Activated CD8-positive, alpha-beta memory T cell treated with anti-CD3 and anti-CD28 coated beads for 24 hours (primary cell): ENCODE data around the gene SLC5A1.

ENCODE experiments used
- DNase-seq: peaks from one replicate; pipeline ENCODE4 v3.0.0-alpha.2; 2020

SLC5A1 gene

GRCh38 chr22:32042924-32043323, at the start of gene SLC5A1:
TSS of gene SLC5A1 (plus strand) at chr22:32043261. CDS start at chr22:32043282, 21 bp downstream.
- DNase-seq, result no peak

- DNase-seq, result no peak
These were observed 48.0 kb upstream of the SLC5A1 start for GRCh38 chr22:31995046-31995445.

DNA sequence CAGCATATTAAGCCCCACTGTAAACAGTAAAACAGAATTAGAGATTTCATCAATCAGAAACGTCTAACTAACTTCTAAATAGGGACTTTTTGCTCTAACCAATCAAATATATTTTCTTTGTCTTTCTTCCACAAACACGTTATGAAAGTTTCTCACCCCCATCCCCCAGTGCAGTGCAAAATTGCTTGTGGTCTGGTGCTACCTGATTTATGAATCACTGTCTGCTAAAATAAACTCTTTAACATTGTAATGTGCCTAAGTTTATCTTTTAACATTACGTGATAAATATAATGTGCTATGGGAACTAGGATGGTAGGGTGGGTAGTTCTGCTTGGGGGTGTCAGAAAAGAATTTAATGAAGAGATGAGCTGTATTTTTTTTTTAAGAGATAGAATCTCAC, 47.3 kb upstream of the SLC5A1 start:
- DNase-seq, result no peak

- DNase-seq, result no peak
These were observed 44.2 kb upstream of the SLC5A1 start for GRCh38 chr22:31998784-31999385.

- DNase-seq, result no peak
These were observed 42.9 kb upstream of the SLC5A1 start for GRCh38 chr22:32000181-32000580.

GRCh38 chr22:32005453-32005852, 37.6 kb upstream of the SLC5A1 start:
- DNase-seq, result no peak

GRCh38 chr22:32013200-32013599, 29.9 kb upstream of the SLC5A1 start:
- DNase-seq, result no peak

DNA sequence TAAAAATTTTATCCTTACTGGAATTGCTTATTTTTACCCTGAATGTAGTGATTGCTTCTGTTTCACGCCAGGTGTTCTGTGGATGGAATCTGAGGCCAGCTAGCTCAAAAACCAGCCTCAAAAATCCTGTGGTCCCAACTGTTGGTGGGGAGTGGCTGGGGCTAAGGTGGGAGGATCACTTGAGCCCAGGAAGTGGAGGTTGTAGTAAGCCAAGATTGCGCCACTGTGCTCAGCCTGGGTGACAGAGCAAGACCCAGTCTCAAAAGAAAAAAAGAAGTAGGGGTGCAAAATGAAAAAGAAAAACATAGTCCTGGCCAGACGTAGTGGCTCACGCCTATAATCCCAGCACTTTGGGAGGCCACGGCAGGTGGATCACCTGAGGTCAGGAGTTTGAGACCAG, 27.0 kb upstream of the SLC5A1 start:
- DNase-seq, result no peak

- no peak for DNase-seq
These were observed 25.0 kb upstream of the SLC5A1 start for GRCh38 chr22:32018056-32018455.

GRCh38 chr22:32020117-32020516, 22.9 kb upstream of the SLC5A1 start:
- DNase-seq, result no peak

GRCh38 chr22:32021716-32022115, 21.3 kb upstream of the SLC5A1 start:
- no peak for DNase-seq

GRCh38 chr22:32023251-32023827, 19.7 kb upstream of the SLC5A1 start:
- DNase-seq, result no peak

GRCh38 chr22:32024796-32025195, 18.3 kb upstream of the SLC5A1 start:
- no peak for DNase-seq

DNA sequence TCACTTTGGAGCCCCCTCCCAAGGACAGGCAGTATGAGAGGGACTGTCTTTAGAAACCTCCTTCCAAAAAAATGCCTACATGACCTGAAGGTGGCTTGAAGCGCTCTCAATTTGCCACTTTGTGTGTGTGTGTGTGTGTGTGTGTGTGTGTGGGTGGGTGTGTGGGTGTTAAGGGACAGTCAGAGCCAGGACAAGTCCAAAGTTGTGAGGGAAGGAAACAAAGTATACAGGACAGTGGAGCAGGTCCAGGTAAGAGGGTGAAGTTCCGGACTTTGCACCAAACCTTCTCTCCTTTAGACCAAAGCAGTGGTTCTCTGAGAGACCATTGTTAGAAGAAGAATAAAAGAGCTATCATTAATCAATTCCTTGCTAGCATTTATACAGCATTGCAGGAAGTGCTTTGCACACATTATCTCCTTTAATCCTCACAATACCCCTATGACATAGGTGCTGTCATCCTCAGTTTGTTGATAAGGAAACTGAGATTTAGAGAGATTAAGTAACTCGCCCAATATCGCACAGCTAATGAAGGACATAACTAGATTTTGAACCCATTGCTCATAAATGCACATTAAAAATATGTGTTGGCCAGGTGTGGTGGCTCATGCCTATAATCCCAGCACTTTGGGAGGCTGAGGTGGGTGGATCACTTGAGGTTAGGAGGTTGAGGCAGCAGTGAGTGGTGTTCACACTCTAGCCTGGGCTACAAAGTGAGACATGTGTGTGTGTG, 12.4 kb upstream of the SLC5A1 start:
- no peak for DNase-seq

DNA sequence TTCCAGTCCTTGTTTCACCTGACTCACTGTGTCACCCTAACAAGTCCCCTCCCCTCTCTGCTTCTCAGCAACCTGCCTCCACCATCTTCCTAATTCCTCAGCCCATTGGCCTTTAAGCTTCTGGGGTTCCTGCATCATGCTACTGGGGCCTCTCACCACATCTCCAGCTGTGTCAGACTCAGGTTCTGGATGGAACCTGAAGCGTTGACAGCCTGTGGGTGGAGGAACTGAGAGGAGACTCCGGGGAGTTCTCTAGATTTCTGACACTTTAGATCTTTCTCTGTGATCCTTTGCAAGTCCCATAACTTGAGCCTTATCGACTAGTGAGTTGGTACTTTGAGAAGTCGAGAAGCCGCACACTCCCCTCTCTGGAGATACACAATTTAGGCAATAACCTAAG, 11.6 kb upstream of the SLC5A1 start:
- DNase-seq, result no peak

DNA sequence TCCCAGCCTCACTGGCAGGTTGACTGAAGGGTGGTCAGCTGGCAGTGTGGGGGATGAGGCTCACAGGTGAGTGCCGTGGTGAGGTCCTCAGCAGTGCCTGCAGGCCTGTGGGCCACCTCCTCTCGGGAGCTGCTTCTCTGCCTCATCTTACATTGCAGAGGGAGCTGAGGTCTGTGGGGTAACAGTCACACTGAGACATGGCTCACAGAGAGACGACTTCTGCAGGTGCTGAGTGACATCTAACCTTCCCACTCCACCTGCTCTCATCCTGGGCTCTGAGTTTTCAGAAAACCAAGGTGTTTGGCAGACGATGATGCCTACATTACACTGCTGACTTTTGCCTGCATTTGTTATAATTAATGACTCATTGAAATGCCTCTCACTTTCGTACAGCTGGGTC, 8.8 kb upstream of the SLC5A1 start:
- no peak for DNase-seq

DNA sequence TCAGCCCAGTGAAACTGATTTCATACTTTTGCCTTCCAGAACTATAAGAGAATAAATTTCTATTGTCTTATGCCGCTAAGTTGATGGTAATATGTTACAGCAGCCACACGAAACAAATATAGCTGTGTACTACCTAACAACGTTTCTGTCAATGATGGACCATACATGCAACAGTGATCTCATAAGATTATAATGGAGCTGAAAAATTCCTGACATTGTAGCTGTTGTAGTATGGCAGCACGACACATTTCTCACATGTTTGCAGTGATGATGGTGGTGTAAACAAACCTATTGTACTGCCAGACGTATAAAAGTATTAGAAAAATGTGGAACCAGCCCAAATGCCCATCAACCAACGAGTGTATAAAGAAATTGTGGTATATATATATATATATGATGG, 5.8 kb upstream of the SLC5A1 start:
- DNase-seq, result no peak

DNA sequence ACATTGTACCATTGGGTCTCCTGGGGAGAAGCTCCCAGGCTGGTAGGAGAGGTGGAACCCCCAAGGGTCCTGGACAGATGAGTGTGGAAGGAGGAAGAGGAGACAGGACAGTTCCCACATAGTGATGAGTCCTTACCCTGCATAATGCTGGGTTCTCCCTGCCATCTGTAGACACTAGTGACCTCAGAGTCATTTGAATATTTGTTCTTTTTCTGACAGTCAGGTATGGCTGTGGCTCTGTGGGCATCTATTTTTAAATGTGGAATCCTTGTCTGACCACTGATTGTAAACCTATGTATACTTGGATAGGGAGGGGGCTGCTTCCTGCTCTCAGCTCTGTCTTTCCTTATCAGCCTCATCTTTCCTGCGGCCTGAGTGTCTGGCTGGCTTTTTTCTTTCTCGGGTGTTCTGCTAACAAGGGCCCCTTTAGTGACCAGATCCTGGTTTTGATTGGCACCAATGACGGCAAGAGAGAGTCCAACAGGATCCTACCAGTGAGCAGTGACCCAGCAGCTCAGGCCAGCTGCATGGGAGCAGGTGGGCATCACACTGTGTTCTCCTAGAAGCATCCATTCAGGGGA, 2.6 kb upstream of the SLC5A1 start:
- DNase-seq, result no peak

GRCh38 chr22:32043391-32043790, 330 bp downstream of the SLC5A1 start:
- no peak for DNase-seq

DNA sequence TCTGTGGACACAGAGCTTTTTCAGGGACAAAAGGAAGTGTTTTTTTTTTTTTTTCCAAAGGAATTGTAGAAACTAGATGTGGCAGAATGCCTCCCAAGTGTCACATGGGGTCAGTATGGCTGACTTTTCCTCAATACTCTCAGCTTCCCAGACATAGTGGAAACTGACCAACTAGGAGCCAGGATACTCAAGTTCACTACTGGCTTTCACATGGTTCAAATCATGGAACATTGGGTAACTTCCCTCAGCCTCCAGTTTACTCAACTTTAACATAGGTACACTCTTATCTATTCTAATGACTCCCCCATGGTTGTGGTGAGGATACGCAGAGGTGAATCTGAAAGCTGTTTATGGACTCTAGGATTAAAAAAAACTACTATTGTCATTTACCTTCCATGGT, 1.4 kb downstream of the SLC5A1 start:
- no peak for DNase-seq

- no peak for DNase-seq
These were observed 1.9 kb downstream of the SLC5A1 start for GRCh38 chr22:32044913-32045312.

DNA sequence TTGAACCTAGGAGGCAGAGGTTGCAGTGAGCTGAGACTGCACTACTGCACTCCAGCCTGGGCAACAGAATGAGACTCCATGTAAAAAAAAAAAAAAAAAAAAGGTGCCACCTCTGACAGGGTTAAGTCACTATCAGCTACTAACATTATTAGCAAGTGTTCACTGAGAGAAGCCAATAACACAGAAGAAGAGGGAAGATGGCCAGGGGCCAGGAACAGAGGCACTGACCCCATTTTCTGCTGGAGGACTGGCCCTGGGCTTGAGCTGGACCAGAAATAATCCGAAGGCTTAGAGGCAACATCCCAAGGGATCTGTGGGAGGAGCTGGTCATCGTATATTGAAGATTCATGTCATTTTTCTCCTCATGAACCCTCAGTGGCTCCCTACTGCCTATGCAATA, 5.0 kb downstream of the SLC5A1 start:
- no peak for DNase-seq

DNA sequence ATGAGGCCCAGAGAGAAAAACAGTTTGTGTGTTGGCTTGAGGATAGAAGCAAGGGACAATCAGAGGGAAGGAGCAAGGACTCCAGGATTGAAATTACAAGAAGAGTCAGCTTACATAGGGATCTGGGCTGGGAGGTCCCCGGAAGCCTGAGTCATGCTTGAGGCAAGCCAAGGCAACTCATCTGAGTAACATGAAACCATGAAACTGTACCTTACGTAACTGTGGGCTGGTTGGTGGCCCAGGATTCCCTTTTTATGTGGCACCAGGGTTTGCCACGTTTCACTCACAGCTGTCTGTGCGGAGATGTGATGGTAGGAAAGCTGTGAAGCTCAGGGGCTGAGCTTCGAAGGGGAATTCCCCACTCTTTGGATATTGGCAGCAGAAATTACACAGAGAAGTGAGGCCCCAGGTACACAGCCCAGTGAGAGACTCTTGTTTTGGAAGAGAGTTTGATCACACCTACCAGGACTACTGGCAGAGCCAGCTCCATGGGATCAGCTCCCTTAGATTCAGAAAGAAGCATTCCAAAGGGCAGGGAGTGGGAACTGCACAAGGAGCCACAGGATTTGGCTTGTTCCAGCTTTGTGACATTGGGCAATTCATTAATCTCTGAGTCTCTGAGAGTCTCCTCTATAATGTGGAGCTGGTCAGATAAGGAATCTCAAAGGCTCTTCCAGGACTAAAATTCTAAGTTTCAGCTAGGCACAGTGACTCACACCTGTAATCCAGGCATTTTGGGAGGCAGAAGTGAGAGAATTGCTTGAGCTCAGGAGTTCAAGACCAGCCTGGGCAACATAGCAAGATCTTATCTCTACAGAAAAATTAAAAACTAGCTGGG, 7.8 kb downstream of the SLC5A1 start:
- DNase-seq, result peak; percentile 72
